ENCODE data around the gene USH2A. TPM values are rescaled to one million over a fixed set of nuclear protein-coding genes. Genes with fewer than 3 reads are reported as not detected.

USH2A gene
- total RNA-seq, 2 donors from 2014 or later, result 0.74 TPM; not detected in 1

GRCh38 chr1:216144661-216145450 is 278.4 kb downstream of the USH2A start:
- Histone ChIP-seq H3K27ac (no peak overlapping the region), H3K4me1 (replicated peaks) (no peaks in the 10 kb centered on the region), H3K4me3 (no peak overlapping the region), H3K27me3 (replicated peaks; ENCODE audit: insufficient read depth) (no peaks in the 10 kb centered on the region), H3K36me3 (no peaks in the 10 kb centered on the region), H3K9me3 (no peaks in the 10 kb centered on the region)
- TF ChIP-seq POLR2AphosphoS5 (IDR thresholded peaks at IDR 0.05) (no peak), POLR2A (IDR thresholded peaks at IDR 0.05) (no peak), CTCF (IDR thresholded peaks at IDR 0.05) (no peak)
- no peak for DNase-seq (ENCODE audit: low spot score)
- WGBS, result 79% methylated on average over 5 of the region's 5 CpGs
- intact Hi-C loops (cut with DNase I), result no loop called here

DNA sequence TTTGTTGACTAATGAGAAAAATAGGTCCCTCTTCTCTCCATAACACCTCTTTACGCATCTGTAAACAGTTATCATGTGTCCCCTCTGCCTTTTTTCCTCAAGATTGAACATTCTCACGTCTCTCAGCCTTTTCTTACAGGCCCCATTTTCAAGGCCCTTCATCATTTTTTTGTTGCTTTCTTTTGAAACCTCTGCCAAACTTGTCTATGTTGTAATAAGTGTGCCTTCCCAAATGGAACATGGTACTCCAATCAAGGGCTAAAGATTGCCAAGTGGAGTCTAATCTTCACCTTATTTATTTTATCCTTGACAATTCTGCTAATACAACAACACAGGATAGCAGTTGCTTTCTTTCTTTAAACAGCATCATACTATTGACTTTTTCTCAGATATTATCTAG is 280.3 kb downstream of the USH2A start:
- Histone ChIP-seq H3K4me3 (no peak overlapping the region), H3K27ac (no peak overlapping the region), H3K27me3 (replicated peaks; ENCODE audit: insufficient read depth) (no peaks in the 10 kb centered on the region), H3K36me3 (no peaks in the 10 kb centered on the region), H3K4me1 (replicated peaks) (no peaks in the 10 kb centered on the region), H3K9me3 (no peaks in the 10 kb centered on the region)
- intact Hi-C loops (cut with DNase I), result no loop called here
- no peak for TF ChIP-seq CTCF (IDR thresholded peaks at IDR 0.05)
- TF ChIP-seq POLR2A (IDR thresholded peaks at IDR 0.05), result no peak
- TF ChIP-seq POLR2AphosphoS5 (IDR thresholded peaks at IDR 0.05), result no peak
- DNase-seq (ENCODE audit: low spot score), result no peak
- 56% methylated on average over 2 of the region's 2 CpGs for WGBS

GRCh38 chr1:216140730-216141524 is 282.3 kb downstream of the USH2A start:
- 68% methylated on average over 5 of the region's 5 CpGs for WGBS
- H3K4me3 ChIP-seq, result no peak overlapping the region
- no peaks in the 10 kb centered on the region for H3K27me3 ChIP-seq (replicated peaks; ENCODE audit: insufficient read depth)
- intact Hi-C loops (cut with DNase I), result no loop called here
- H3K36me3 ChIP-seq, result no peaks in the 10 kb centered on the region
- H3K27ac ChIP-seq, result no peak overlapping the region
- H3K9me3 ChIP-seq, result no peaks in the 10 kb centered on the region
- no peak for TF ChIP-seq POLR2A (IDR thresholded peaks at IDR 0.05)
- TF ChIP-seq POLR2AphosphoS5 (IDR thresholded peaks at IDR 0.05), result no peak
- no peak for TF ChIP-seq CTCF (IDR thresholded peaks at IDR 0.05)
- no peaks in the 10 kb centered on the region for H3K4me1 ChIP-seq (replicated peaks)
- no peak for DNase-seq (ENCODE audit: low spot score)

- no peaks in the 10 kb centered on the region for H3K4me1 ChIP-seq (replicated peaks)
- TF ChIP-seq POLR2A (IDR thresholded peaks at IDR 0.05) (no peak), POLR2AphosphoS5 (IDR thresholded peaks at IDR 0.05) (no peak), CTCF (IDR thresholded peaks at IDR 0.05) (no peak)
- H3K27ac ChIP-seq, result no peak overlapping the region
- DNase-seq (ENCODE audit: low spot score), result no peak
- H3K36me3 ChIP-seq, result no peaks in the 10 kb centered on the region
- no peaks in the 10 kb centered on the region for H3K9me3 ChIP-seq
- H3K4me3 ChIP-seq, result no peak overlapping the region
- intact Hi-C loops (cut with DNase I), result no loop called here
- 79% methylated on average over 4 of the region's 4 CpGs for WGBS
- H3K27me3 ChIP-seq (replicated peaks; ENCODE audit: insufficient read depth), result no peaks in the 10 kb centered on the region
Measured at GRCh38 chr1:216124192-216124781, 299.0 kb downstream of the USH2A start.

Measured in prostate gland (tissue), 2 donors.